ENCODE results near the gene ZNF74.
"Not testable (repeated sequence)": the region's sequence is repeated elsewhere in the genome, so short reads cannot be mapped to it uniquely, and the experiment has no call there.

The ZNF74 gene

DNA sequence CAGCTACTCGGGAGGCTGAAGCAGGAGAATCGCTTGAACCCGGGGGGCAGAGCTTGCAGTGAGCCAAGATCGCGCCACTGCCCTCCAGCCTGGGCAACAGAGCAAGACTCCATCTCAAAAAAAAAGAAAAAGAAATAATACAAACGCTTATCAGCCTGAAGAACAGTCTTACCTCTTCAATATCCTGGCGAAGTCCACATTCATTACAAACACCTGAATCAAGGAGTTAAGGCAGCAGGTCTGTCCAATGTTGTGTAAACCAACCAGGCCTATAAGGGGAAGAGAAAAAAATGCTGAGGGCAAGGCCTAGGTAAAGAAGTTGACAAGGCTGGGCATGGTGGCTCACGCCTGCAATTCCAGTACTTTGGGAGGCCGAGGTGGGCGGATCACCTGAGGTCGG, 17.0 kb upstream of the ZNF74 start:
- not testable (repeated sequence) for DNase-seq

DNA sequence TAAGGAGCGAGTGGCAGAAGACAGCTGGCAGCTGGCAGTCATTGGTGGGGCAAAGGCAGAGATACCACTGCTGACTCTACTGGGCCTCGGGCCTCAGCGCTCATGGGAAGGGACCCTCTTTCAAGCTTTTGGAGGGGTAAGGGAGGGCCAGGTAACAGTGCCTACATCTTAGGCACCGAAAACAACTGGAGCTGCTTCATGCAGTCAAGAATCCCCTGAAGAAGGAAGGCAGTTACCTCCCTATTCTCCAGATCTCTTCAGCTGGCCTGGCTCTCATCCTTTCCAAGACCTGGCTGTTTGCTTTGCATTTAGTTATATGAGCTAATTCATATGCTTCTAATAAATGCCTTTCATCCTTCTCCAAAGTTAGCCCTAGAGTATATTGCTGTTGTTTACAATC, 15.8 kb upstream of the ZNF74 start:
- DNase-seq: no peak

DNA sequence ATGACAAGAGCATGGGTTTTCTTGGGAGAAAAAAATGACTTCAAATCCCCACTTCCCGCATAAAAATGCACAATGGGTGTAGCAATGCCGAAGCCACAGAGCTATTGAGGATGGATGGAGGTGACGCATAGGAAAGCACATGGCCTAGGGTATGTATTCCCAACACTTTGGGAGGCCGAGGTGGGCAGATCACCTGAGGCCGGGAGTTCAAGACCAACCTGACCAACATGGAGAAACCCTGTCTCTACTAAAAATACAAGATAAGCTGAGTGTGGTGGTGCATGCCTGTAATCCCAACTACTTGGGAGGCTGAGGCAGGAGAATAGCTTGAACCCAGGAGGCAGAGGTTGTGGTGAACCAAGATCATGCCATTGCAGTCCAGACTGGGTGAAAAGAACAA, 15.3 kb upstream of the ZNF74 start:
- not testable (repeated sequence) for DNase-seq

DNA sequence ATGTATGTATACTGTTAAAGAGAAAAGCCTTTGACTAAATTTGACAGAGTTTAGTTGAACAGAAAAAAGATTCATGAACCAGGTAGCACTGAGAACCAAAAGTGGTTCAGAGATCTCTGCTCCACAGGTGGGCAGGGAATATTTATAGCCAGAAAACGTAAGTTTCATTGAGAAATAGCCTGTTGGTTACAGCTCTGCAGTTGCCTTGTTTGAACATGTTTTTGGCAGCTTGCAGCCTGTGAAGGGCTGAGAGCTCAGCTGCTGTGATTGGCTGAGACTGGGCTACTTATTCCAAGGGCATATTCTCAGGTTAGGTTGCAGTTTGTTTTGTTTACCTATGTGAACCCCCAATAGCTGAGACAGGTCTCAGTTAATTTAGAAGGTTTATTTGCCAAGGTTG, 13.5 kb upstream of the ZNF74 start:
- DNase-seq: no peak

DNA sequence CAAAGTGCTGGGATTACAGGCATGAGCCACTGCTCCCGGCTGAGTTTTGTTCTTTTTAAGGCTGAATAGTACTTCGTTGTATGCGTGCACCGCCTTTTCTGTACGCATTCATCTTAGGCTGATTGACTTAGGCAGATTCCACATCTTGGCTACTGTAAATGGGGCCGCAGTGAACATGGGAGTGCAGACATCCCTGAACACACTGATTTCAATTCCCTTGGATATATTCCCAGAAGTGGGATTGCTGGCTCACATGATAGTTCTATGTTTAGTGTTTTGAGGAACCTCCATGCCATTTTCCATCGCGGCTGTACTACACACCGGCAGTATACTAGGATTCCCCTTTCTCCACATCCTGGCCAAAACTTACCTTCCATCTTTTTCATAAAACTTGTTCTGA, 10.4 kb upstream of the ZNF74 start:
- no peak for DNase-seq

DNA sequence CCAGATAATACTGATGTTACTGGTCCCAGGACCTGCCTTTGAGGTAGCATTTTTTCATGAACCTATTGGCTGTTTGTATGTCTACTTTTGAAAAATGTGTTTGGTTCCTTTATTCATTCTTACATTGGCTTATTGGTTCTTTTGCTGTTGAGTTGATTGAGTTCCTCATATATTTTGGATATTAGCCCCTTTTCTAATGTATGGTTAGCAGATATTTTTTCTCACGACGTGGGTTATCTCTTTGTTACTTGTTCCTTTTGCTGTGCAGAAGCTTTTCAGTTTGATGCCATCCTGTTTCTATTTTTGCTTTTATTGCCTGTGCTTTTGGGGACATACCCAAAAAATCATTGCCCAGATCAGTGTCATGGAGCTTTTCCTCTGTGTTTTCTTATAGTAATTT, 9.8 kb upstream of the ZNF74 start:
- no peak for DNase-seq

DNA sequence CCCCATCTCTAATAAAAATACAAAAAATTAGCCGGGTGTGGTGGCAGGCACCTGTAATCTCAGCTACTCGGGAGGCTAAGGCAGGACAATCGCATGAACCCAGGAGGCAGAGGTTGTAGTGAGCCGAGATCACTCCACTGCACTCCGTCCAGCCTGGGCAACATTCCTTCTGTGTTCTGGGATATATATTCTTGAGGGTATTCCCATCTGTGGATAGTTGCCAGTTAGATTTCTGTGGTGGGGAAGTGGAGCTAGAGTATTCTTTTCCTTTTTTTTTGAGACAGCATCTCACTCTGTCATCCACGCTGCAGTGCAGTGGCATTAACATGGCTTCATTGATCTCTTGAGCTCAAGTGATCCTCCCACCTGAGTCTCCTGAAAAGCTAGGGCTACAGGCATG, 9.1 kb upstream of the ZNF74 start:
- no peak for DNase-seq

DNA sequence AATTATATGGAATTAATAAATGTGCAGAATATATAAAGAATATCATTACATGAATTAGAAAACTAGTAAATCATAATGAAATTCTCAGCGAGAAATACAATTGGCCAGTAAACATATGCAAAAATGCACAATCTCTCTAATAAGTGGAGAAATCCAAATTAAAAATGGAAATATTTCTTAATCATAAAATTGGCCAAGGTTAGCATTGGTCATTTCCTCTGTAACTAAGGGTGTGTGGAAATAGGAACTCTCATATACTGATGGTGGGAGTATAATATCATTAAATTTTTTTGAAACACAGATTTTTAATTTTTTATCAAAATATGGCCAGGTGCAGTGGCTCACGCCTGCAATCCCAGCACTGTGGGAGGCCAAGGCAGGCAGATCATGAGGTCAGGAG, 7.6 kb upstream of the ZNF74 start:
- no peak for DNase-seq

DNA sequence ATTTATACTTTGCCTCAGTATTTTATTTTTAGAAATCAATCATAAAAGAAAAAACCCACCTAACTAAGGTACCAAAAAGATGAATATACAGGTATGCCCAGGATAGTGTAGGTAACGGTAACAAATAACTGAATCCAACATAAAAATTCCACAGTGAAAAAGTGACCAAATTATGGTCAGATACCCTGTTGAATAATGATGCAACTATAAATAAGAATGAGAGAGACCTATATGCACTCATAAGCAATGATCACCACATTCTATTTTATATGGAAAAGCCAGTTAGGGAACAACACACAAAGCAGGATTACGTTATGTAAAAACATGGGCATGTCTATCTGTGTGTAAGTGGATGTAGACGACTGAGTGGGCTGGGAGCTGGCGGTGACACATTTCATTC, 7.0 kb upstream of the ZNF74 start:
- no peak for DNase-seq

DNA sequence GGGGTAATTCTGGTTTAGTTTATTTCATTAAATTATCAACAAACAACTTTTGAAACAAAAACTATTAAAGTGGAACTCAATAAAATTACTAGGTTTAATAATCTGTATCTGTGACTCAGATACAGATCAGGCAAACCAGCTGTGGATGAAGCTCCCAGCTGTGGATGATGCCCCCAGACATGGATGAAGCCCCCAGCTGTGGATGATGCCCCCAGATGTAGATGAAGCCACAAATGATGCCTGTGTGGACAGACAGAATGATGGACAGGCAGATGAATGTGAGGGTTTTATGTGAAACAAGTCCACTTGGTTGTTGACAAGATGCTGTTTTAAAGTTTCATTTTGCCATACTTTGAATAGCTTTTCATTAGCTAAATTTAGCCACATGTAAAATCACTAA, 5.8 kb upstream of the ZNF74 start:
- no peak for DNase-seq

DNA sequence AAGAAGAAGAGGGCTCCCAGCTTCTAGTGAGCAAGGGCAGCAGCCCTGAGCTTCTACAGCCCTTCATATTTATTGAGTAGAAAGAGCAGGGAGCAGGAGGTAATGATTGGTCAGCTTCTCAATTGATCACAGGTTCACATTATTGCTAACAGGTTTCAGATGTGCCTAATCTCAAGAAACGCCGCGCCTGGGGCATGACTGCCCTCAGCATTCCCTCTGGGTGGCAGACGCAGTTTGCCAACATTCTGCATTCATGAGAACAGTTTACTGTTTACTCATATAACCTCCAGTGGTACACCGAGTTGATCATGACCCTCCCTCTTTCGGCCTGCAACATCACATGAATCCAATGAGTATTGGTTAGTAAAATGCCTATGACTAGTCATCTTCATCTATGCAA, 4.7 kb upstream of the ZNF74 start:
- peak; percentile 16 for DNase-seq

DNA sequence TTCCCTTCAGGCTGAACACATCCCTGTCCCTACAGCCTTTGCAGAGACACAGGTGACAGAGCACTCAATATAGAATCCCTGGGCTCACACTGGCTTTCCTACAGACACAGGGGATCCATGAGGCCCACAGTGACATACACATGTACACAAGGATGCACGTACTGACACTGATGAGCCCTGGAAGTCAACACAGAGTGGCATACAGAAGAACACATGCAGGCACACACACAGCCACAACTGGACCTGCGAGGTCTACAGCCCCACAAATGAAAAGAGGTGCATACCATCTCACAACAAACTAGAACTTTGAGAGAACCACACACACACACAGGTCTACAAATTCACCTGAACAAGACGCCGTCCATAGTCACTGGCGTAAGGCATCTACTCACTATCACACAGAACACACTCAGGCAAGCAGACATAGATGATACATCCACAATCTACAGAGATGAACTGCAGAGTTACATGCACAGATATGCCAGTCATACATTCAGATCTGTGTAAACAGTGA, 3.5 kb upstream of the ZNF74 start:
- DNase-seq: peak; percentile 38

DNA sequence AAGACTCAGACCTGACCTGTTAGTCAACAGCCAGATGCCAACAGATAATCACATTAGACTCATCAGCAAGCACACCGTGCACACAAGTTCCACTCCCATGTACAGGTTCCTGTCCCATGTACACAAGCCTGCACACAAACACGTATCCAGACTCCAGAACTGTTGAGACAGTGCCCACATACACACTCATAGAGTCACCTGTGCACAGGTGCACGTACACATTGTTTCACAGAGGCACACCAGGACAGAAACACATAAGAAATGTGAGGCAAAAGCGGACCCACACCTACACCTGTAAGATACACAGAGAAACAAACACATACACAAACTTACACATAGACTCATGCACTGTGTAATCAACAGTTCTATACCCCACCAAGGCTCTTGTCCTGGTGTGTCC, 2.7 kb upstream of the ZNF74 start:
- peak; percentile 19 for DNase-seq

DNA sequence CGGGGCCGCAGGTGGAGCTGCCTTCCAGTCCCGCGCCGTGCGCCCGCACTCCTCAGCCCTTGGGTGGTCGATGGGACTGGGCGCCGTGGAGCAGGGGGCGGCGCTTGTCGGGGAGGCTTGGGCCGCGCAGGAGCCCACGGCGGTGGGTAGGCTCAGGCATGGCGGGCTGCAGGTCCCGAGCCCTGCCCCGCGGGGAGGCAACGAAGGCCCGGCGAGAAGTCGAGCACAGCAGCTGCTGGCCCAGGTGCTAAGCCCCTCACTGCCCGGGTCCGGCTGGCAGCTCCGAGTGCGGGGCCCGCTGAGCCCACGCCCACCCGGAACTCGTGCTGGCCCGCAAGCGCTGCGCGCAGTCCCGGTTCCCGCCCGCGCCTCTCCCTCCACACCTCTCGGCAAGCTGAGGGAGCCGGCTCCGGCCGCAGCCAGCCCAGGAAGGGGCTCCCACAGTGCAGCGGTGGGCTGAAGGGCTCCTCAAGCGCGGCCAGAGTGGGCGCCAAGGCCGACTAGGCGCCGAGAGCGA, 1.5 kb upstream of the ZNF74 start:
- not testable (repeated sequence) for DNase-seq

DNA sequence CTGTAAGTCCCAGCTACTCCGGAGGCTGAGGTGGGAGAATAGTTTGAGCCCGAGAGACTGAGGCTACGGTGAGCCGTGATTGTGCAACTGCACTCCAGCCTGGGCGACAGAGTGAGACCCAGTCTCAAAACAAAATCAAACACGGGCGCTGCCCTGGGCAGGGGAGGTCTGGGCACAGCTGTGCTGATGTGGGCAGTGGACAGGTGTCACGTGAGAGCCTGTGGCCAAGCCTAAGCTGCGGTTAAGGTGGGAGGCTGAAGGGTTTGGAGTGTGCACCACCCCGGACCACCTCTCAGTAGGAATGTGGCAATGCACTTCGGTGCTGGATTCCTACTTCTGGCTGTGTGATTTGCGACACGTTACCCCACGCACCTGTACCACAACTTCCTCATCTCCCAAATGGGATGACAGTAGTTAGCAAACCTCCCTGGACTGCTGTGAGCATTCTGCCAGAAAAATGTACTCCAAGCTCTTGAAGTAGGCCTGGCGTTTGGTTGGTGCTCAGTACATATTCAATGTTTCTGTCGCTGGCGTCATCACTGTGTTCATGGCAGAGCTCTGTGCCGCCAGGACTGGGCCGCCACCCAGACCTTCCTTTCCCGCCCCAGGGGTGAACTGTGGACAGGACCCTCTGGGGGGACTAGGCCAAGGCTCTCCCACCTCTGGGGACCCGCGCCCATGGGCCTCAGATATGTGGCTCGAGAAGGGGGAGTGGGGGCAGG, 807 bp upstream of the ZNF74 start:
- DNase-seq: no peak

DNA sequence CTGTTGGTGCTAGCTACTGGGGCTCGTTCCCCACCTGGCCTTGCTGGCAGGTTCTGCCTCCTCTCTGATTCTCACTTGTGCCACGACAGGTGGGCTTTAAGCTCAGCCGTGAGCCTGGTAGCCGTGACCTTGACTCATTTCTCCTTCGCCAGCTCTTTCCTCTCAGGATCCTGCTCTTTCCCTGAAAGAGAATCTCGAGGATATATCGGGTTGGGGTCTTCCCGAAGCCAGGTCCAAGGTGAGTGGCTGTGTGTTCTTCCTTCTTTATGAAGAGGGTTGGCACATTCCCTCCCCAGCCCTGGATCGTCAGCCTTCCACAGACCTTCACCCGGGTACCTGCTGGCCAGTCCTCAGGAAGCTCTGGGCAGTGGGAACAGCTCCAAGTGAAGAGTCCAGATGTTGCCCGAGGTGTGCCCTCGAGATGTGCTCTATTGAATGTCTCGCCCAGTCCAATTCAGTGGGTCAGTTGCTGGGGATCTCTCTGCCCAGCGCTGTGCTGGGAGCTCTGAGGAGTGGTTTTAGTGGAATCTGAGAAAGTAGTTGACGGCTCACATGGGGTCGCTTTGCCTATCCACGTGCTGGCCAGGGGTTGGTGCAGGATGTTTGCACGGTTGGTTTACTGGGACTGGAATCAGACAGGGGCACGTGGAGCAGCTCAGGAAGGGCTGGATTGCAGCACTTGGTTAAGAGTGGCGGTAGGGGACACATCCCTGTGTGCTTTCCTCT, 1.4 kb downstream of the ZNF74 start:
- DNase-seq: no peak

DNA sequence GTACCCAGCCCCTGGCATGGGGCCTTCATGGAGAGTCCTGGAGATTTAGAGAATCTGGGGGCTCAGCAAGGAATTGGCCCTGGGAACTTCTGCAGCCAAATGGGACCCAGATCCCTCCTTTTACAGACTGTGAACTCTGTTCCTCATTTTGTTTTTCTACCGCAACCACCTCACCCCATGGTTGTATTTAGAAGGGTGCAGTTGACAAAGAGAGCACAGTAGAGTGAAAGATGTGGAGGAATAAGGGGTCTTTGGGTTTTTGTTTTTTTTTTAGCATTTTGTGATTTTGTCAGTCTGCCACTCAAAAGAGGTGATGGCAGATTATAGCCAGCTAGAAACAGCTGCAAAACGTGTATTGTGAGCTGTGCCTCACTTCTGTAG, 1.9 kb downstream of the ZNF74 start:
- DNase-seq: no peak

DNA sequence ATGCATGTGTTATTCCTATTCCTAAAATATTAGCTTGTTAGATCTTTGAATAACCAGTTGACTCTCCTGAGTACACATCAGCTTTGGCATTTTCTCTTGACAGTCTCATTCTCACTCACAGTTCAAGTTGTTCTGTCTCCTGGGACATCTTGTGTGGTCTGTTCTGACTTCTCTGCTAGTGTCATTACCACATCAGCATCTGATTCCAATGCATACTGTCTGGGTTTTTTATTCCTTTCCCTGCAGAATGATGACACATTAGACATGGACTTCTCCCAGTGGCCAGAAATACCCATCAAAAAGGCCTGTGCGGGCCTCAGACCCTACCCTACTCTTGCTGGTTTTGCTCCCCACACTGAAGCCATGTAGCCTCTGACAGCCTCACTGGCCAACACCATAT, 2.7 kb downstream of the ZNF74 start:
- DNase-seq: peak; percentile 45

DNA sequence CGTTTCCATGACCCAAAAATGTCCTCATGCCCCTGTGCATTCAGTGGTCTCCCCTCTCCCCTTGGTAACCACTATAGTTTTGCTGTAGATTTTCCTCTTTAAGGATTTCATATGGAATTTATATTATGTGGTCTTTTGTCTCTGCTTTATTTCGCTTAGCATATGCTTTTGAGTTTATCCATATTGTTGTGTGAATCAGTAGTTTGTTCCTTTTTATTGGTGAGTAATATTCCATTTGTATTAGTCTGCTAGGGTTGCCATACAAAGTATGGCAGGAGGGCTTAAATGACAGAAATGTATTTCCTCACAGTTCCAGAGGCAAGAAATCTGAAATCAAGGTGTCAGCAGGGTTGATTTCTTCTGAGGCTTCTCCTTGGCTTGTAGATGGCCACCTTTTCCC, 3.5 kb downstream of the ZNF74 start:
- DNase-seq: no peak

DNA sequence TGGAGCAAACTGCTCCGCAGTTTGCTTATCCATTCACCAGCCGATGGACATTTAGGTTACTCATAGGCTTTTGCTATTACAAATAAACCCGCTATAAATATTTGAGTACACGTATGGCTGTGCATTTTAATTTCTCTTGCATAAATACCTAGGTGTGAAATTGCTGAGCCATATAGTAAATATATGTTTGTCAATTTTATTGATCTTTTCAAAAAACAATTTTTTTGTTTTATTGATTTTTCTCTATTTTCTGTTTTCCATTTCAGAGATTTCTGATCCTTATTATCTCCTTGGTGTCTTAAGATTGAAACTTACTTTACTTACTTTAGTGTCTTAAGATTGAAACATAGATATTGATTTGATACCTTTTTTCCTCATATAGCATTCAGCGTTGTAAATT, 4.5 kb downstream of the ZNF74 start:
- no peak for DNase-seq

DNA sequence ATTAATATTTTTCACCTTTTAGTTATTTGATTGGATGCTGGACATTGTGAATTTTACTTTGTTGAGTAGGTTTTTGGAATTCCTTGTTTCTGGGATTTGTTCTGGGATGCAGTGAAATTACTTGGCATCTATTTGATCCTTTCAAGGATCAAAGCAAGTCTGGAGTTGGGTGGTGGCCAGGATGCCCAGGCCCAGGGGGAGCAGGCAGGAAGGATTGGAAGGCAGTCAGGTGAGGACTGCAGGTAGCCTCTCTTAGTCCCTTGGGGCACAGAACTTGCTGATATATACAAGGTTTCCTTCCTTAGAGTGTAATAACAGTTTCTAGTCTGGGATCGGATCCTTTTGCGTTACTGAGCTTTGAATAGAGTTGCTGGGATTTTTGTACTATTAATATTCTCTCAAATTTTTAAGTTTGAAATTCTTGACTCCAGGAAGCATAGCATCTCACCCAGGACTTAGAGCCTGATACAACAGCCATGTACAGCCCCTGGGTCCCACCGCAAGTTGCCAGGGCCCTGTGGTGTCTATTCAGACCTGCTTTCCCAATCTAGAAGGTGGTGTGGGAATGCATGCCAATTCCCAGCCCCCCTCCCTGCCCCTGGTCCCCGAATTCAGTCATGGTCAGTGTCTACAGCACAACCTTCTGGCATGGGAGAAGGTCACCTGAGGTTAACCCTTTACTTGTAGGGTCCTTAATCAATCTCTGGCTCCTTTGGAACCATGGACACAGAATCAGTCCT, 6.1 kb downstream of the ZNF74 start:
- DNase-seq: no peak

DNA sequence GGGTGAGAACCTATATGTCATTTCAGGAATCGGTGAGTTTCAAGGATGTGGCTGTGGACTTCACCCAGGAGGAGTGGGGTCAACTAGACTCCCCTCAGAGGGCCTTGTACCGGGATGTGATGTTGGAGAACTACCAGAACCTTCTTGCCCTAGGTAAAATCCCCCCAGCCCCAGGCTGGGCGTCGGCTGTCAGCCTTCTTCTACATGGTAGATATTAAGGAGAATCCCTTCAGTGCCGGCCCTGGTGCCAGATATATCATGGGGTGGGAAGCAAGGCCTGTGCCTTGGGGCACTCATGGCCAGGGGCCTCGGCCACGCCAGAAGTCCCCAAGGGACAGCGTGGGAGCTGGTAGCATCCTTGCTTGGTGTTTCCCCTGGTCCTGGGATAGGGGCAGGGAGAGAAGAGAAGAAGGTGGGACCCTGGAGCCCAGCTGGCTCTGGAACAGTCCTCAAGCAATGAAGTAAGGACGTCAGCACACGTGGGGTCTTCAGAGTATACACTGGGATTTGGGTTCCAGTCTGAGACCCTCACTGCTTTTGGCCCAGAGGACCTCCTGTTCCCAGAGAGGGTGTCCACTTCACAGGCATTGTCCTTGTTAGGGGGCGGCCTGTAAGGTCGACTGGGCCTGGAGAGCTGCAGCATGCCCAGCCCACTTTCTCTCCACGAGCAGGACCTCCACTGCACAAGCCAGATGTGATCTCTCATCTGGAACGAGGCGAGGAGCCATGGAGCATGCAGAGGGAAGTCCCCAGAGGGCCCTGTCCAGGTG, 6.8 kb downstream of the ZNF74 start:
- DNase-seq: no peak
